NCI-H2107 (cell line): ENCODE data around the gene DPF1.
"Not testable (repeated sequence)": the region's sequence is repeated elsewhere in the genome, so short reads cannot be mapped to it uniquely, and the experiment has no call there.

Experiments
- DNase-seq: peaks from one replicate; lab custom pipeline; 2025; lab: John Stamatoyannopoulos, UW

Gene DPF1

GRCh38 chr19:38224014-38224862 lies at the start of gene DPF1:
Gene DPF1 (minus strand): TSS chr19:38224222. CDS start chr19:38224142, 80 bp downstream.
- no peak for DNase-seq

- no peak for DNase-seq
These were observed 49.5 kb upstream of the DPF1 start for GRCh38 chr19:38273499-38273898.

GRCh38 chr19:38270587-38271167 lies 46.7 kb upstream of the DPF1 start:
- no peak for DNase-seq

- DNase-seq: no peak
These were observed 44.5 kb upstream of the DPF1 start for GRCh38 chr19:38268539-38268938.

- no peak for DNase-seq
These were observed 43.9 kb upstream of the DPF1 start for GRCh38 chr19:38267761-38268483.

- DNase-seq: no peak
These were observed 43.1 kb upstream of the DPF1 start for GRCh38 chr19:38266981-38267597.

GRCh38 chr19:38265921-38266429 lies 42.0 kb upstream of the DPF1 start:
- DNase-seq: no peak

- DNase-seq: no peak
These were observed 41.3 kb upstream of the DPF1 start for GRCh38 chr19:38265213-38265861.

GRCh38 chr19:38264486-38265212 lies 40.6 kb upstream of the DPF1 start, which contains the start of gene SPINT2:
Gene SPINT2 (plus strand): TSS chr19:38264573. CDS start chr19:38264893, 320 bp downstream.
- peak; percentile 84 for DNase-seq

- peak; percentile 94 for DNase-seq
These were observed 39.9 kb upstream of the DPF1 start for GRCh38 chr19:38263689-38264485.

GRCh38 chr19:38262585-38263268 lies 38.7 kb upstream of the DPF1 start:
- no peak for DNase-seq

GRCh38 chr19:38261942-38262341 lies 37.9 kb upstream of the DPF1 start:
- not testable (repeated sequence) for DNase-seq

- no peak for DNase-seq
These were observed 31.5 kb upstream of the DPF1 start for GRCh38 chr19:38255383-38256014.

GRCh38 chr19:38253788-38254187 lies 29.8 kb upstream of the DPF1 start:
- DNase-seq: no peak

- DNase-seq: no peak
These were observed 29.1 kb upstream of the DPF1 start for GRCh38 chr19:38252941-38253691.

- no peak for DNase-seq
These were observed 28.4 kb upstream of the DPF1 start for GRCh38 chr19:38252385-38252784.

GRCh38 chr19:38251564-38252051 lies 27.6 kb upstream of the DPF1 start:
- no peak for DNase-seq
